HEK293 (cell line): ENCODE results near the gene BNIPL.

Experiments used
- CTCF ChIA-PET: fragments of 350-600 bp; formaldehyde crosslinking; extraction: SDS; loops from one replicate; lab custom pipeline; 2021; ENCODE audit warnings: antibody characterized with exemption; lab: Yijun Ruan, JAX
- POLR2A ChIA-PET: fragments of 300-600 bp; formaldehyde crosslinking; extraction: SDS; loops from one replicate; lab custom pipeline; 2020; ENCODE audit warnings: antibody characterized with exemption, inconsistent platforms; lab: Yijun Ruan, JAX
- H3K27ac ChIP-seq: fragments of 200-500 bp; sonication (Bioruptor generic); 2 replicates; pipeline ENCODE4 v1.5.1; 2014; ENCODE audit warnings: low read depth, low read length, control low read depth, inconsistent platforms; ENCODE audit errors: extremely low read depth
- H3K36me3 ChIP-seq, 2 experiments: fragments of 200-500 bp in 1 of 2; sonication (Bioruptor generic) in 1 of 2; 1 replicate in 1 of 2; 2 replicates in 1 of 2; pipeline ENCODE4 v1.5.1; 2014 to 2017; ENCODE audit warnings: inconsistent platforms in 2 of 2, low read length in 2 of 2; ENCODE audit not compliant: control insufficient read depth in 2 of 2, insufficient read depth in 1 of 2
- H3K4me1 ChIP-seq: fragments of 200-500 bp; sonication (Bioruptor generic); 2 replicates; pipeline ENCODE4 v1.5.1; 2014; ENCODE audit warnings: mild to moderate bottlenecking, low read length, inconsistent platforms; ENCODE audit not compliant: control insufficient read depth, insufficient read depth
- H3K4me3 ChIP-seq: 2 replicates; pipeline ENCODE4 v1.5.1; 2011; ENCODE audit warnings: low read depth, mild to moderate bottlenecking, control low read depth, low read length, moderate library complexity
- H3K9me3 ChIP-seq: fragments of 200-500 bp; sonication (Bioruptor generic); 2 replicates; pipeline ENCODE4 v1.5.1; 2014; ENCODE audit warnings: low read depth, low read length, inconsistent platforms; ENCODE audit not compliant: control insufficient read depth, insufficient read depth
- GLI2 ChIP-seq: fragments of 450-650 bp; formaldehyde crosslinking; IDR thresholded peaks from 2 replicates; pipeline ENCODE4; 2017; ENCODE audit warnings: missing biosample characterization, missing genetic modification characterization, low read depth, borderline replicate concordance
- PRDM1 ChIP-seq: fragments of 450-650 bp; formaldehyde crosslinking; IDR thresholded peaks from 2 replicates; pipeline ENCODE4; 2016; ENCODE audit warnings: missing biosample characterization, missing genetic modification characterization
- SCRT1 ChIP-seq: fragments of 450-650 bp; formaldehyde crosslinking; IDR thresholded peaks from 2 replicates; pipeline ENCODE4 v1.5.1; 2016; ENCODE audit warnings: missing biosample characterization, missing genetic modification characterization, borderline replicate concordance
- SCRT2 ChIP-seq: fragments of 450-650 bp; formaldehyde crosslinking; IDR thresholded peaks from 2 replicates; pipeline ENCODE4 v1.5.1; 2016; ENCODE audit warnings: missing biosample characterization, missing genetic modification characterization
- ZFP69B ChIP-seq: fragments of 450-650 bp; formaldehyde crosslinking; IDR thresholded peaks from 2 replicates; pipeline ENCODE4 v1.5.1; 2016; ENCODE audit warnings: missing biosample characterization, missing genetic modification characterization
- ZNF10 ChIP-seq: fragments of 450-650 bp; formaldehyde crosslinking; IDR thresholded peaks from 2 replicates; pipeline ENCODE4 v1.5.1; 2017; ENCODE audit warnings: missing biosample characterization, missing genetic modification characterization
- ZNF121 ChIP-seq: fragments of 450-650 bp; formaldehyde crosslinking; IDR thresholded peaks from 2 replicates; pipeline ENCODE4 v1.5.1; 2016; ENCODE audit warnings: missing biosample characterization, missing genetic modification characterization
- ZNF146 ChIP-seq: fragments of 450-650 bp; formaldehyde crosslinking; IDR thresholded peaks from 2 replicates; pipeline ENCODE4 v1.5.1; 2016; ENCODE audit warnings: missing biosample characterization, missing genetic modification characterization
- ZNF223 ChIP-seq: fragments of 450-650 bp; formaldehyde crosslinking; IDR thresholded peaks from 2 replicates; pipeline ENCODE4 v1.5.1; 2016; ENCODE audit warnings: missing biosample characterization, missing genetic modification characterization
- ZNF23 ChIP-seq: fragments of 450-650 bp; formaldehyde crosslinking; IDR thresholded peaks from 2 replicates; pipeline ENCODE4 v1.5.1; 2016; ENCODE audit warnings: missing biosample characterization, missing genetic modification characterization, borderline replicate concordance
- ZNF239 ChIP-seq: fragments of 450-650 bp; formaldehyde crosslinking; IDR thresholded peaks from 2 replicates; pipeline ENCODE4 v1.5.1; 2016; ENCODE audit warnings: missing biosample characterization, missing genetic modification characterization
- ZNF274 ChIP-seq, 2 experiments: fragments of 200-500 bp in 1 of 2; fragments of 450-650 bp in 1 of 2; sonication (Bioruptor generic) in 1 of 2; formaldehyde crosslinking in 1 of 2; IDR thresholded peaks; 2 replicates each; pipeline versions ENCODE4 v1.5.1 to v1.6.1; 2014 to 2016; ENCODE audit warnings: borderline replicate concordance in 1 of 2, inconsistent platforms in 1 of 2, low read length in 1 of 2, missing biosample characterization in 1 of 2, missing genetic modification characterization in 1 of 2
- ZNF391 ChIP-seq: fragments of 450-650 bp; formaldehyde crosslinking; IDR thresholded peaks from 2 replicates; pipeline ENCODE4 v1.5.1; 2016; ENCODE audit warnings: low read depth, missing biosample characterization, missing genetic modification characterization, borderline replicate concordance
- ZNF416 ChIP-seq: fragments of 450-650 bp; formaldehyde crosslinking; IDR thresholded peaks from 2 replicates; pipeline ENCODE4 v1.5.1; 2016; ENCODE audit warnings: missing biosample characterization, missing genetic modification characterization
- ZNF626 ChIP-seq: fragments of 450-650 bp; sonication (Bioruptor Pico); formaldehyde crosslinking; IDR thresholded peaks from 2 replicates; pipeline ENCODE4 v1.5.1; 2018; ENCODE audit warnings: missing biosample characterization, missing genetic modification characterization, inconsistent platforms
- ZNF658 ChIP-seq: fragments of 450-650 bp; formaldehyde crosslinking; IDR thresholded peaks from 2 replicates; pipeline ENCODE4; 2016; ENCODE audit warnings: missing biosample characterization, missing genetic modification characterization
- ZNF664 ChIP-seq: fragments of 450-650 bp; formaldehyde crosslinking; IDR thresholded peaks from 2 replicates; pipeline ENCODE4 v1.5.1; 2016; ENCODE audit warnings: missing biosample characterization, missing genetic modification characterization
- TF ChIP-seq, protein P1 (sequence below): sonication (generic); formaldehyde crosslinking; IDR thresholded peaks from 2 replicates; pipeline ENCODE4 v1.8.1; 2022; ENCODE audit warnings: mild to moderate bottlenecking, moderate library complexity, missing genetic modification reagents
- TF ChIP-seq, protein P2 (sequence below): fragments of 450-650 bp; formaldehyde crosslinking; IDR thresholded peaks from 2 replicates; pipeline ENCODE4 v1.5.1; 2016; ENCODE audit warnings: missing biosample characterization, missing genetic modification characterization
- TF ChIP-seq, protein P3 (sequence below): fragments of 450-650 bp; formaldehyde crosslinking; IDR thresholded peaks from 2 replicates; pipeline ENCODE4 v1.5.1; 2016; ENCODE audit warnings: missing biosample characterization, missing genetic modification characterization
- TF ChIP-seq, protein P4 (sequence below): fragments of 450-650 bp; formaldehyde crosslinking; IDR thresholded peaks from 2 replicates; pipeline ENCODE4 v1.5.1; 2016; ENCODE audit warnings: missing biosample characterization, missing genetic modification characterization
- TF ChIP-seq, protein P5 (sequence below): fragments of 450-650 bp; formaldehyde crosslinking; conservative IDR thresholded peaks from 2 replicates; pipeline ENCODE4 v1.5.1; 2016; ENCODE audit warnings: low read depth, missing biosample characterization, missing genetic modification characterization

The BNIPL gene

DNA sequence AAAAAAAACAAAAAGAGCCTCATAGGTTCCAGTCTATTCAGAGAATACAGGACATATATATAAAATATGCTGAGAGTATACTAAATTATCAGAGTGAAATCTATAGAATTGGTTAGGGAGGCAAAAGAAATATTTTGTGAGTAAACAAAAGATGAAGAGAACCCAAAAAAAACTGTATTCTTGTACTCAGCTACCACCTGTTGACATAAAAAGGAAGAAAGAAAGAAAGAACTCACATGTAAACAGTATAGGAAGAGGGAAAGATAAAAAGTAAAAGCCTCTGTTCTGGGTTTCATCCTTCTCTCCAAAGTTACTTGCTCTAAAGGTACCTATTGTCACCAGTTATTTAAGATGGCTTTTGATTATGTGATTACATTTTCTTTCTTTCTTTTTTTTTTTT lies 9.9 kb upstream of the BNIPL start:
- TF ChIP-seq, protein P1, sequence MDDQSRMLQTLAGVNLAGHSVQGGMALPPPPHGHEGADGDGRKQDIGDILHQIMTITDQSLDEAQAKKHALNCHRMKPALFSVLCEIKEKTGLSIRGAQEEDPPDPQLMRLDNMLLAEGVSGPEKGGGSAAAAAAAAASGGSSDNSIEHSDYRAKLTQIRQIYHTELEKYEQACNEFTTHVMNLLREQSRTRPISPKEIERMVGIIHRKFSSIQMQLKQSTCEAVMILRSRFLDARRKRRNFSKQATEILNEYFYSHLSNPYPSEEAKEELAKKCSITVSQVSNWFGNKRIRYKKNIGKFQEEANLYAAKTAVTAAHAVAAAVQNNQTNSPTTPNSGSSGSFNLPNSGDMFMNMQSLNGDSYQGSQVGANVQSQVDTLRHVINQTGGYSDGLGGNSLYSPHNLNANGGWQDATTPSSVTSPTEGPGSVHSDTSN = no peak
- TF ChIP-seq ZNF10 (no peak), SCRT2 (tag by site-specific recombination) (peak; percentile 66; the same call in 1 of the 2 replicates), ZNF416 (tag by site-specific recombination) (no peak), ZNF23 (tag by site-specific recombination) (no peak), ZNF146 (tag by site-specific recombination) (no peak), ZNF658 (tag by site-specific recombination) (no peak), SCRT1 (tag by site-specific recombination) (peak; percentile 50; the same call in 1 of the 2 replicates), ZFP69B (tag by site-specific recombination) (no peak), ZNF664 (tag by site-specific recombination) (no peak)
- TF ChIP-seq, protein P2, sequence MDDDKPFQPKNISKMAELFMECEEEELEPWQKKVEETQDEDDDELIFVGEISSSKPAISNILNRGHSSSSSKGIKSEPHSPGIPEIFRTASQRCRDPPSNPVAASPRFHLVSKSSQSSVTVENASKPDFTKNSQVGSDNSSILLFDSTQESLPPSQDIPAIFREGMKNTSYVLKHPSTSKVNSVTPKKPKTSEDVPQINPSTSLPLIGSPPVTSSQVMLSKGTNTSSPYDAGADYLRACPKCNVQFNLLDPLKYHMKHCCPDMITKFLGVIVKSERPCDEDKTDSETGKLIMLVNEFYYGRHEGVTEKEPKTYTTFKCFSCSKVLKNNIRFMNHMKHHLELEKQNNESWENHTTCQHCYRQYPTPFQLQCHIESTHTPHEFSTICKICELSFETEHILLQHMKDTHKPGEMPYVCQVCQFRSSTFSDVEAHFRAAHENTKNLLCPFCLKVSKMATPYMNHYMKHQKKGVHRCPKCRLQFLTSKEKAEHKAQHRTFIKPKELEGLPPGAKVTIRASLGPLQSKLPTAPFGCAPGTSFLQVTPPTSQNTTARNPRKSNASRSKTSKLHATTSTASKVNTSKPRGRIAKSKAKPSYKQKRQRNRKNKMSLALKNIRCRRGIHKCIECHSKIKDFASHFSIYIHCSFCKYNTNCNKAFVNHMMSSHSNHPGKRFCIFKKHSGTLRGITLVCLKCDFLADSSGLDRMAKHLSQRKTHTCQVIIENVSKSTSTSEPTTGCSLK = no peak
- TF ChIP-seq, protein P3, sequence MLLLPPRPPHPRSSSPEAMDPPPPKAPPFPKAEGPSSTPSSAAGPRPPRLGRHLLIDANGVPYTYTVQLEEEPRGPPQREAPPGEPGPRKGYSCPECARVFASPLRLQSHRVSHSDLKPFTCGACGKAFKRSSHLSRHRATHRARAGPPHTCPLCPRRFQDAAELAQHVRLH (tag by site-specific recombination) = no peak
- ChIA-PET POLR2A (interaction anchor here (1.0 kb wide), 1 partner anchor 21 kb away, joined by 3 read pairs; the partner anchor contains the start of gene C1orf56), CTCF (interaction anchor here (0.6 to 1.6 kb wide), 2 partner anchors 33 to 39 kb away, joined by 3 to 4 read pairs; no protein-coding TSS in a partner anchor)
- Histone ChIP-seq H3K4me3 (no peak overlapping the region), H3K4me1 (no peaks in the 10 kb centered on the region), H3K27ac (no peak overlapping the region), H3K9me3 (no peaks in the 10 kb centered on the region), H3K36me3 (peaks cover 54 to 69% of the 10 kb centered on the region in 2 experiments)

DNA sequence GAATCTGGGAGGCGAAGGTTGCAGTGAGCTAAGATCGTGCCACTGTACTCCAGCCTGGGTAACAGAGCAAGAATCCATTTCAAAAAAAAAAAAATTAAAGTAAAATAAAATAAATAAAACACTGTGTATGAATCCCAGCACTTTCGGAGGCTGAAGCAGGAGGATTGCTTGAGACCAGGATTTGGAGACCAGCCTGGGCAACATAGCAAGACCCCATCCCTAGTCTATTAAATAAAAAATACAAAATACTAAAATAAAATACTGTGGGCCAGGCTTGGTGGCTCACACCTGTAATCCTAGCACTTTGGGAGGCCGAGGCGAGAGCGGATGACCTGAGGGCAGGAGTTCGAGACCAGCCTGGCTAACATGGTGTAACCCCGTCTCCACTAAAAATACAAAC lies 4.2 kb upstream of the BNIPL start:
- CTCF ChIA-PET = interaction anchor here (1.0 to 1.7 kb wide), 2 partner anchors 25 to 124 kb away, joined by 3 to 4 read pairs; partner anchors contain the start of genes MINDY1 and TNFAIP8L2

DNA sequence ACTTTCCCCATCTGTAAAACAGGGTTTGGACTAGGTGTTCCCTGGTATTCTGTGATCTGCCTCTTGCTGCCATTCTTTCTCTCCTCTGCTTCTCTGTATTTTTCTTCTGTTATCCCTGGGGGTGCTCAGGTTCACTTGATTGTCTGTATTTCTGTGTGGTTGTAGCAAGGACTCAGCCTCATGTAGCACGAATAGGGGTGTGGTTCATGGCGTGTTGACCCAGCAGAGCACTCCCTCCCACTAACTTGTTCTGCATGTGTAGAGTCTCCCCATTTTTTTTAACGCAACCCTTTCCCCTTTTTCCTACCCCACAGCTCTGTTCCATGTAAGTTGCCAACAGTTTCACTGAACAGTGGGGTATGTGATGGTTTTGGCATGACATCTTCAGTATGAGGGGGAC lies 1.2 kb upstream of the BNIPL start:
- Histone ChIP-seq H3K36me3 (peaks cover 19 to 43% of the 10 kb centered on the region in 2 experiments), H3K4me3 (no peak overlapping the region), H3K27ac (no peak overlapping the region), H3K9me3 (no peaks in the 10 kb centered on the region), H3K4me1 (no peaks in the 10 kb centered on the region)
- CTCF ChIA-PET = interaction anchor here (0.6 to 1.5 kb wide), 2 partner anchors 11 to 12 kb away, joined by 4 read pairs; no protein-coding TSS in a partner anchor
- POLR2A ChIA-PET = no interaction called here
- TF ChIP-seq, protein P4, sequence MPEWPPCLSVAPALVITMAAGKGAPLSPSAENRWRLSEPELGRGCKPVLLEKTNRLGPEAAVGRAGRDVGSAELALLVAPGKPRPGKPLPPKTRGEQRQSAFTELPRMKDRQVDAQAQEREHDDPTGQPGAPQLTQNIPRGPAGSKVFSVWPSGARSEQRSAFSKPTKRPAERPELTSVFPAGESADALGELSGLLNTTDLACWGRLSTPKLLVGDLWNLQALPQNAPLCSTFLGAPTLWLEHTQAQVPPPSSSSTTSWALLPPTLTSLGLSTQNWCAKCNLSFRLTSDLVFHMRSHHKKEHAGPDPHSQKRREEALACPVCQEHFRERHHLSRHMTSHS (tag by site-specific recombination) = no peak
- TF ChIP-seq, protein P5, sequence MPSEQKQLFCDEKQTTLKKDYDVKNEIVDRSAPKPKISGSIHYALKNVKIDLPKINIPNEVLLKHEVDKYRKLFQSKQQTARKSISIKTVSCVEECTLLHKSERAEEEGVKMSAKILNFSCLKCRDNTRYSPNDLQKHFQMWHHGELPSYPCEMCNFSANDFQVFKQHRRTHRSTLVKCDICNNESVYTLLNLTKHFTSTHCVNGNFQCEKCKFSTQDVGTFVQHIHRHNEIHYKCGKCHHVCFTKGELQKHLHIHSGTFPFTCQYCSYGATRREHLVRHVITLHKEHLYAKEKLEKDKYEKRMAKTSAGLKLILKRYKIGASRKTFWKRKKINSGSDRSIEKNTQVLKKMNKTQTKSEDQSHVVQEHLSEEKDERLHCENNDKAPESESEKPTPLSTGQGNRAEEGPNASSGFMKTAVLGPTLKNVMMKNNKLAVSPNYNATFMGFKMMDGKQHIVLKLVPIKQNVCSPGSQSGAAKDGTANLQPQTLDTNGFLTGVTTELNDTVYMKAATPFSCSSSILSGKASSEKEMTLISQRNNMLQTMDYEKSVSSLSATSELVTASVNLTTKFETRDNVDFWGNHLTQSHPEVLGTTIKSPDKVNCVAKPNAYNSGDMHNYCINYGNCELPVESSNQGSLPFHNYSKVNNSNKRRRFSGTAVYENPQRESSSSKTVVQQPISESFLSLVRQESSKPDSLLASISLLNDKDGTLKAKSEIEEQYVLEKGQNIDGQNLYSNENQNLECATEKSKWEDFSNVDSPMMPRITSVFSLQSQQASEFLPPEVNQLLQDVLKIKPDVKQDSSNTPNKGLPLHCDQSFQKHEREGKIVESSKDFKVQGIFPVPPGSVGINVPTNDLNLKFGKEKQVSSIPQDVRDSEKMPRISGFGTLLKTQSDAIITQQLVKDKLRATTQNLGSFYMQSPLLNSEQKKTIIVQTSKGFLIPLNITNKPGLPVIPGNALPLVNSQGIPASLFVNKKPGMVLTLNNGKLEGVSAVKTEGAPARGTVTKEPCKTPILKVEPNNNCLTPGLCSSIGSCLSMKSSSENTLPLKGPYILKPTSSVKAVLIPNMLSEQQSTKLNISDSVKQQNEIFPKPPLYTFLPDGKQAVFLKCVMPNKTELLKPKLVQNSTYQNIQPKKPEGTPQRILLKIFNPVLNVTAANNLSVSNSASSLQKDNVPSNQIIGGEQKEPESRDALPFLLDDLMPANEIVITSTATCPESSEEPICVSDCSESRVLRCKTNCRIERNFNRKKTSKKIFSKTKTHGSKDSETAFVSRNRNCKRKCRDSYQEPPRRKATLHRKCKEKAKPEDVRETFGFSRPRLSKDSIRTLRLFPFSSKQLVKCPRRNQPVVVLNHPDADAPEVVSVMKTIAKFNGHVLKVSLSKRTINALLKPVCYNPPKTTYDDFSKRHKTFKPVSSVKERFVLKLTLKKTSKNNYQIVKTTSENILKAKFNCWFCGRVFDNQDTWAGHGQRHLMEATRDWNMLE (tag by site-specific recombination) = no peak
- no peak for TF ChIP-seq ZNF626 (tag by site-specific recombination)
- TF ChIP-seq ZNF239 = no peak
- TF ChIP-seq ZNF10 = no peak
- no peak for TF ChIP-seq ZNF391
- no peak for TF ChIP-seq PRDM1
- no peak for TF ChIP-seq ZNF274 (IDR thresholded peaks at IDR 0.05; ENCODE audit: low read length)
- TF ChIP-seq ZNF274 (tag by site-specific recombination; IDR thresholded peaks at IDR 0.05; ENCODE audit: borderline replicate concordance) = no peak
- TF ChIP-seq GLI2 (tag by site-specific recombination) = no peak

More for the DNA sequence above, 4.2 kb upstream of the BNIPL start:
- Histone ChIP-seq H3K27ac (no peak overlapping the region), H3K4me3 (no peak overlapping the region), H3K36me3 (peaks cover 45 to 71% of the 10 kb centered on the region in 2 experiments), H3K9me3 (no peaks in the 10 kb centered on the region), H3K4me1 (no peaks in the 10 kb centered on the region)
- TF ChIP-seq ZNF223 (tag by site-specific recombination) (no peak), ZNF121 (tag by site-specific recombination) (peak; percentile 72; the same call in 1 of the 2 replicates)
- POLR2A ChIA-PET = no interaction called here
